GM19455 (cell line): Measurements from ENCODE around the gene RALGAPA2.

Experiments
- ATAC-seq: cut with Tn5 transposase; IDR thresholded peaks from one replicate; pipeline ENCODE4 v1.9.1; 2021; ENCODE audit not compliant: unreplicated experiment

The RALGAPA2 gene

GRCh38 chr20:20685635-20686034, 26.8 kb downstream of the RALGAPA2 start:
- no peak for ATAC-seq

GRCh38 chr20:20683481-20684321, 28.7 kb downstream of the RALGAPA2 start:
- ATAC-seq: no peak

- ATAC-seq: no peak
Observed at GRCh38 chr20:20683020-20683419, 29.4 kb downstream of the RALGAPA2 start.

- ATAC-seq: no peak
Observed at GRCh38 chr20:20680991-20681508, 31.4 kb downstream of the RALGAPA2 start.

- no peak for ATAC-seq
Observed at GRCh38 chr20:20679316-20679715, 33.1 kb downstream of the RALGAPA2 start.

- no peak for ATAC-seq
Observed at GRCh38 chr20:20677186-20677585, 35.3 kb downstream of the RALGAPA2 start.

GRCh38 chr20:20668639-20669038, 43.8 kb downstream of the RALGAPA2 start:
- peak; percentile 99 for ATAC-seq

- no peak for ATAC-seq
Observed at GRCh38 chr20:20666359-20666758, 46.1 kb downstream of the RALGAPA2 start.

GRCh38 chr20:20665606-20666332, 46.7 kb downstream of the RALGAPA2 start:
- no peak for ATAC-seq

GRCh38 chr20:20664795-20665589, 47.5 kb downstream of the RALGAPA2 start:
- peak; percentile 51 for ATAC-seq

GRCh38 chr20:20663841-20664240, 48.6 kb downstream of the RALGAPA2 start:
- ATAC-seq: no peak

GRCh38 chr20:20658871-20659431, 53.5 kb downstream of the RALGAPA2 start:
- ATAC-seq: no peak

GRCh38 chr20:20658123-20658522, 54.3 kb downstream of the RALGAPA2 start:
- no peak for ATAC-seq

GRCh38 chr20:20657092-20657491, 55.4 kb downstream of the RALGAPA2 start:
- no peak for ATAC-seq

GRCh38 chr20:20655883-20656282, 56.6 kb downstream of the RALGAPA2 start:
- no peak for ATAC-seq

GRCh38 chr20:20649945-20650344, 62.5 kb downstream of the RALGAPA2 start:
- no peak for ATAC-seq

- ATAC-seq: no peak
Observed at GRCh38 chr20:20643927-20644326, 68.5 kb downstream of the RALGAPA2 start.

GRCh38 chr20:20641783-20642182, 70.7 kb downstream of the RALGAPA2 start:
- no peak for ATAC-seq

GRCh38 chr20:20638878-20639277, 73.6 kb downstream of the RALGAPA2 start:
- no peak for ATAC-seq

GRCh38 chr20:20637998-20638725, 74.3 kb downstream of the RALGAPA2 start:
- ATAC-seq: no peak
